GM12891 (cell line): ENCODE measurements around the gene ALOX15. TPM values are rescaled to one million over a fixed set of nuclear protein-coding genes. Genes with fewer than 3 reads are reported as not detected.
"Not testable (repeated sequence)": the region's sequence is repeated elsewhere in the genome, so short reads cannot be mapped to it uniquely, and the experiment has no call there.

Experiments
- DNase-seq: peaks from one replicate; pipeline ENCODE4 v3.0.0; 2011; ENCODE audit warnings: low spot score; ENCODE audit not compliant: insufficient read length
- FAIRE-seq: peaks from 2 replicates; lab custom pipeline; 2011; peaks lifted over from hg19 to GRCh38; lab: Jason Lieb, UNC
- PAX5 ChIP-seq: IDR thresholded peaks from 2 replicates; pipeline ENCODE4 v1.6.1; 2011; ENCODE audit warnings: low read length, moderate library complexity, mild to moderate bottlenecking; ENCODE audit not compliant: insufficient read depth, severe bottlenecking
- POLR2A ChIP-seq: IDR thresholded peaks from 2 replicates; pipeline ENCODE4 v1.6.1; 2011; ENCODE audit warnings: low read depth, low read length, control low read depth
- POLR2AphosphoS5 ChIP-seq: IDR thresholded peaks from 2 replicates; pipeline ENCODE4 v1.6.1; 2011; ENCODE audit warnings: low read depth, low read length, control low read depth
- POU2F2 ChIP-seq: IDR thresholded peaks from 2 replicates; pipeline ENCODE4 v1.6.1; 2011; ENCODE audit warnings: low read depth, mild to moderate bottlenecking, control low read depth, low read length, moderate library complexity
- SPI1 ChIP-seq: IDR thresholded peaks from 2 replicates; pipeline ENCODE4 v1.6.1; 2011; ENCODE audit warnings: low read depth, low read length, control low read depth
- TAF1 ChIP-seq: IDR thresholded peaks from 2 replicates; pipeline ENCODE4 v1.6.1; 2011; ENCODE audit warnings: low read depth, low read length, control low read depth
- polyA plus RNA-seq: library from polyadenylated mRNA; unstranded; fragments of >200 nt; gene quantifications from one replicate; pipeline ENCODE4 v1.2.1, GENCODE V29; 2012; ENCODE audit warnings: low read depth, missing spikeins, inconsistent platforms; ENCODE audit not compliant: missing spikeins

Gene ALOX15
- polyA plus RNA-seq: 0.24 TPM

GRCh38 chr17:4641297-4642195, at the start of gene ALOX15:
Gene ALOX15, minus strand, starts transcription at chr17:4641678. Its CDS starts 27 bp downstream, at chr17:4641651.
- TF ChIP-seq POLR2AphosphoS5 (no peak), PAX5 (no peak), TAF1 (no peak), SPI1 (no peak), POLR2A (no peak), POU2F2 (no peak)
- FAIRE-seq (no peak), DNase-seq (no peak)

- DNase-seq (no peak), FAIRE-seq (no peak)
These were observed 49.3 kb upstream of the ALOX15 start for GRCh38 chr17:4690745-4691144.

GRCh38 chr17:4689872-4690271, 48.4 kb upstream of the ALOX15 start:
- FAIRE-seq, DNase-seq: not testable (repeated sequence)

More at GRCh38 chr17:4690745-4691144, 49.3 kb upstream of the ALOX15 start:
- TF ChIP-seq TAF1 (no peak), POLR2A (no peak), PAX5 (no peak), POU2F2 (no peak), POLR2AphosphoS5 (no peak), SPI1 (no peak)

GRCh38 chr17:4683739-4684138, 42.3 kb upstream of the ALOX15 start:
- DNase-seq, FAIRE-seq: not testable (repeated sequence)

- TF ChIP-seq POLR2AphosphoS5: no peak
- no peak for TF ChIP-seq POU2F2
- TF ChIP-seq SPI1: no peak
- no peak for TF ChIP-seq POLR2A
- DNase-seq (no peak), FAIRE-seq (no peak)
These were observed 38.2 kb upstream of the ALOX15 start for GRCh38 chr17:4679658-4680057.

- TF ChIP-seq POLR2A (no peak), POLR2AphosphoS5 (no peak), PAX5 (no peak), POU2F2 (no peak), SPI1 (no peak), TAF1 (no peak)
- DNase-seq (no peak), FAIRE-seq (no peak)
These were observed 37.1 kb upstream of the ALOX15 start for GRCh38 chr17:4678448-4679026.

GRCh38 chr17:4676791-4677190, 35.3 kb upstream of the ALOX15 start:
- FAIRE-seq: no peak
- TF ChIP-seq TAF1: no peak
- no peak for TF ChIP-seq PAX5
- no peak for TF ChIP-seq POLR2A
- TF ChIP-seq POLR2AphosphoS5: no peak
- no peak for TF ChIP-seq SPI1
- DNase-seq: no peak

- DNase-seq: no peak
- FAIRE-seq: no peak
- no peak for TF ChIP-seq TAF1
- no peak for TF ChIP-seq SPI1
- TF ChIP-seq PAX5: no peak
- no peak for TF ChIP-seq POLR2AphosphoS5
- no peak for TF ChIP-seq POU2F2
- TF ChIP-seq POLR2A: no peak
These were observed 34.3 kb upstream of the ALOX15 start for GRCh38 chr17:4675791-4676190.

- no peak for DNase-seq
- FAIRE-seq: no peak
- TF ChIP-seq SPI1 (no peak), POU2F2 (no peak), POLR2A (no peak), TAF1 (no peak), POLR2AphosphoS5 (no peak), PAX5 (no peak)
These were observed 33.2 kb upstream of the ALOX15 start for GRCh38 chr17:4674685-4674998.
